ENCODE measurements around the gene NT5C1A. TPM values are rescaled to one million over a fixed set of nuclear protein-coding genes. Genes with fewer than 3 reads are reported as not detected.
A peak's percentile ranks its signal among the peaks of the same experiment; 100 is the strongest.

Gene NT5C1A
- total RNA-seq, 1 experiment from 2014 or later, result not detected

GRCh38 chr1:39654291-39654690 lies 17.6 kb downstream of the NT5C1A start:
- DNase-seq, result no peak
- H3K4me3 ChIP-seq, result no peak overlapping the region
- H3K27me3 ChIP-seq, result no peaks in the 10 kb centered on the region
- H3K36me3 ChIP-seq, result no peaks in the 10 kb centered on the region
- no peaks in the 10 kb centered on the region for H3K9me3 ChIP-seq

GRCh38 chr1:39653546-39654031 lies 18.3 kb downstream of the NT5C1A start:
- Histone ChIP-seq H3K4me3 (no peak overlapping the region), H3K36me3 (no peaks in the 10 kb centered on the region), H3K9me3 (no peaks in the 10 kb centered on the region), H3K27me3 (no peaks in the 10 kb centered on the region)
- DNase-seq, result peak; percentile 71

DNA sequence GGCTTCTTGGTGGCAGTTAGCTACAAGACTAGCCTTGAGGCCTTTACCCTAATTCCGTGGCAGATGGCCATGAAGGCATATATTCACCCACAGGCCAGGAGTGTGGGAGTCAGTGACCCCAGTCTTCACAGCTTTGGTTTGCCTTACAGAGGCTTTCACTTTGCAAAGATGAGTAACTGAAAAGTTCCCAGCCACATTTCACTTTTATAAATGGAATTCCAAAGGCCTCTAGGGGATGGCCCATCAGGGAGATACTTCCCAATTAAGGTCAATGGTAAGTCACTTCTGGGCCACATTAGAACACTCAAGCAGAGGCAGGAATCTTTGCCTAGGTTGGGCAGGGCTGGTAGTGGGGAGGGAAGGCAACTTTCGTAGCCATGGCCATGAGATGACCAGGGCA lies 19.4 kb downstream of the NT5C1A start:
- Histone ChIP-seq H3K36me3 (no peaks in the 10 kb centered on the region), H3K9me3 (no peaks in the 10 kb centered on the region), H3K27me3 (no peaks in the 10 kb centered on the region), H3K4me3 (no peak overlapping the region)
- DNase-seq, result no peak

GRCh38 chr1:39652105-39652504 lies 19.8 kb downstream of the NT5C1A start:
- Histone ChIP-seq H3K27me3 (no peaks in the 10 kb centered on the region), H3K9me3 (no peaks in the 10 kb centered on the region), H3K36me3 (no peaks in the 10 kb centered on the region), H3K4me3 (no peak overlapping the region)
- no peak for DNase-seq

- no peak for DNase-seq
- Histone ChIP-seq H3K27me3 (no peaks in the 10 kb centered on the region), H3K9me3 (no peaks in the 10 kb centered on the region), H3K36me3 (no peaks in the 10 kb centered on the region), H3K4me3 (no peak overlapping the region)
Measured at GRCh38 chr1:39650431-39650830, 21.5 kb downstream of the NT5C1A start.

GRCh38 chr1:39649636-39650185 lies 22.2 kb downstream of the NT5C1A start:
- H3K4me3 ChIP-seq, result no peak overlapping the region
- DNase-seq, result no peak
- H3K36me3 ChIP-seq, result no peaks in the 10 kb centered on the region
- no peaks in the 10 kb centered on the region for H3K9me3 ChIP-seq
- H3K27me3 ChIP-seq, result no peaks in the 10 kb centered on the region

- no peak overlapping the region for H3K4me3 ChIP-seq
- H3K27me3 ChIP-seq, result no peaks in the 10 kb centered on the region
- DNase-seq, result no peak
- no peaks in the 10 kb centered on the region for H3K9me3 ChIP-seq
- H3K36me3 ChIP-seq, result no peaks in the 10 kb centered on the region
Measured at GRCh38 chr1:39648496-39648895, 23.4 kb downstream of the NT5C1A start.

- H3K4me3 ChIP-seq, result no peak overlapping the region
- no peak for DNase-seq
- H3K27me3 ChIP-seq, result no peaks in the 10 kb centered on the region
- no peaks in the 10 kb centered on the region for H3K9me3 ChIP-seq
- no peaks in the 10 kb centered on the region for H3K36me3 ChIP-seq
Measured at GRCh38 chr1:39647247-39647646, 24.7 kb downstream of the NT5C1A start.

DNA sequence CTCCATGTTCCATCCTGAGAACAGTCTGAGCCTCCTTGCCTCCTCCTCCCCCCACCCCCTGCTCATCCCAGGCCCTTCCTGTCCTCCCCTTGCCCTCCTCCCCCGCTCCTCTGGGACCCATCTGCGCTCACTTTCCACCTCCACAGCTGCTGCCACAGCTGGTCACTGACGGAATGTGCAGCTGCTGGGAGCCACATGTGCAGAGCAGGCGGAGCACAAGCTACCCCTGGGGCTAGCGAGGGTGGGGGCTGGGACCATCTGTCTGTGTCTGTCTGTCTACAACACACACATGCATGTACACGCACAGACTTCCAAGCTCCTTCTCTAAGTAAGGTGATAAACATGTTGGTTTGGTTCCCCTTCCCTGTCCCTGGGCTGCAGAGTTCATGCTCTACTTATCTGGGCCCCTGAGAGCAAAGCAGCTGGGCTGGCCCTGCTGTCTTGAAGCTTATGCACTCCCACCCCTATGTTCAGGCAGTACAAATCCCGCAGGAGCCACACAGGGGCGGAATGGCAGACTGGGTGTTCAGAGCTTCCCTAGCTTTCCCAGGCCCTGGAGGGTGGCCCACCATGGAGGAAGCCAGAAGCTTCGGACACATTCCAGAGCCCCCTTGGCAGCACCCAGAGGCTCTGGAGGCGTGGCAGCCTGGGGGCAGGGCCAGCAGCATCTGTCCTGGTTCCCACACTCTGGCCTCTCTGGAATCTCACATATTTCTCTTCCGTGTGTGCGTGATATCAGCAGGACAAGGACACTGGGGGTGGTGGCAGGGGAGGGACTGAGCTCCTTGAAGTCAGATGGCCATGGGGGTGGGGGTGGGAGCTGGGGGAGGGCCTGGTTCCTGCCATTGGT lies 25.4 kb downstream of the NT5C1A start:
- no peaks in the 10 kb centered on the region for H3K27me3 ChIP-seq
- H3K9me3 ChIP-seq, result no peaks in the 10 kb centered on the region
- no peak overlapping the region for H3K4me3 ChIP-seq
- peak; percentile 17 for DNase-seq
- no peaks in the 10 kb centered on the region for H3K36me3 ChIP-seq

DNA sequence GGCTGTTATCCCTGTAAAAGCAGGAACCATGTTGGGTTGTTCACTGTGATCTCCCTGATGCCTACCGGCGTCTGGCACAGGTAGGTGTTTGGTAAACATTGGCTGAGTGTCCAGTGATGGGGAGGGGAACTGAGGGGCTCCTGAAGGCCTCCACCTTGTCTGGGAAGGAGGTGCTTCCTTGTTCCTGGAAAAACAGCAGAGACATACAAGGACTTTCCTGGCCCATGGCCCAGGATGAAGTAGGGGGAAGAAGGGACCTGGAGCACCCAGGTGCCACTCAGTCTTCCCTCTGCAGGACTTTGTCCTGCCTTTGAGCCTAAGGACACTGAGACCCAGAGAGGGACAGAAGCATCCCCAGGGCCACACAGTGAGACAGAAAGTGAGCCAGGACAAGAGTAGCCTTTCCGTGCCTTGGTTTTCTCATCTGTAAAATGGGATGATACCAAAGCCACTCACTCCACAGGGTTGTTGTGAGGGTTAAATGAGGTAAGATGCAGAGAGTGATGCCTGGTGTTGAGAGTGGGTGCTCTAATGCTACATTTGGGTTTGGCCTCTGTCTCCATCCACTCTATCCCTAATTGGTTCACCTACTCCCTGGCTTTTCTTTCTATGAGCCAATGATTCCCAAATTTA lies 26.4 kb downstream of the NT5C1A start:
- no peak for DNase-seq
- H3K36me3 ChIP-seq, result no peaks in the 10 kb centered on the region
- H3K9me3 ChIP-seq, result no peaks in the 10 kb centered on the region
- H3K4me3 ChIP-seq, result no peak overlapping the region
- no peaks in the 10 kb centered on the region for H3K27me3 ChIP-seq

DNA sequence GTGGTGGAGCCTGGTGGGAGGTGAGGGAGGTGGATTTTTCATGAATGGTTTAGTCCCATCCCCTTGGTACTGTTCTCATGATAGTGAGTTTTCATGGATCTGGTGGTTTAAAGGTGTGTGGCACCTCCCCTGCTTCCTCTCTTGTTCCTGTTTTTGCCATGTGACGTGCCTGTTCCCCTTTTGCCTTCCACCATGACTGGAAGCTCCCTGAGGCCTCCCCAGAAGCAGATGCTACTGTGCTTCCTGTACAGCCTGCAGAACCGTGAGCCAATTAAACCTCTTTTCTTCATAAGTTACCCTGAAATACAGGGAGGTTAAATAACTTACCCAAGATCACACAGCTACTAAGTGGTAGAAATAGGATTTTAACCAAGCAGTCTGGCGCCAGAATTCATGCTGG lies 28.2 kb downstream of the NT5C1A start:
- Histone ChIP-seq H3K36me3 (no peaks in the 10 kb centered on the region), H3K27me3 (no peaks in the 10 kb centered on the region), H3K4me3 (no peak overlapping the region), H3K9me3 (no peaks in the 10 kb centered on the region)
- no peak for DNase-seq

- peak; percentile 84 for DNase-seq
- Histone ChIP-seq H3K4me3 (no peak overlapping the region), H3K27me3 (no peaks in the 10 kb centered on the region), H3K9me3 (no peaks in the 10 kb centered on the region), H3K36me3 (no peaks in the 10 kb centered on the region)
Measured at GRCh38 chr1:39642796-39643195, 29.1 kb downstream of the NT5C1A start.

DNA sequence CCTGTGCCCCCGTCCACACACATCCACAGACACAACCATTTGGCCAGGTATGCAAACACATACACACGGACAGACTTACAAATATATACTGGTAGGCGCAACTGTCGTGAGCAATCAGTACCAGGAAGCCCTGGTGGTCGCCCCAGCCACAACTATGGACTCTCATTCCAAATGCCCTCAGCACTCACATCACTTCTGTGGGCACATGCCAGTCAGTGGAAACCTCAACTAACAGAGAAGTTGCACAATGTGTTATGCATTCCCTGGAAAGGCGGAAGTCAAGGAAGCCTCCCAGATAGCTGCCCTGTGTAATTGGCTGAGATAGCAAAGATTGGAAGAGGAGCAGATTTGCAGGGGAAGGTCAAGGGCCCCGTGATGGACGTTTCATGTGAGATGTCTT lies 31.0 kb downstream of the NT5C1A start:
- H3K27me3 ChIP-seq, result no peaks in the 10 kb centered on the region
- no peak overlapping the region for H3K4me3 ChIP-seq
- no peaks in the 10 kb centered on the region for H3K9me3 ChIP-seq
- no peaks in the 10 kb centered on the region for H3K36me3 ChIP-seq
- DNase-seq, result no peak

DNA sequence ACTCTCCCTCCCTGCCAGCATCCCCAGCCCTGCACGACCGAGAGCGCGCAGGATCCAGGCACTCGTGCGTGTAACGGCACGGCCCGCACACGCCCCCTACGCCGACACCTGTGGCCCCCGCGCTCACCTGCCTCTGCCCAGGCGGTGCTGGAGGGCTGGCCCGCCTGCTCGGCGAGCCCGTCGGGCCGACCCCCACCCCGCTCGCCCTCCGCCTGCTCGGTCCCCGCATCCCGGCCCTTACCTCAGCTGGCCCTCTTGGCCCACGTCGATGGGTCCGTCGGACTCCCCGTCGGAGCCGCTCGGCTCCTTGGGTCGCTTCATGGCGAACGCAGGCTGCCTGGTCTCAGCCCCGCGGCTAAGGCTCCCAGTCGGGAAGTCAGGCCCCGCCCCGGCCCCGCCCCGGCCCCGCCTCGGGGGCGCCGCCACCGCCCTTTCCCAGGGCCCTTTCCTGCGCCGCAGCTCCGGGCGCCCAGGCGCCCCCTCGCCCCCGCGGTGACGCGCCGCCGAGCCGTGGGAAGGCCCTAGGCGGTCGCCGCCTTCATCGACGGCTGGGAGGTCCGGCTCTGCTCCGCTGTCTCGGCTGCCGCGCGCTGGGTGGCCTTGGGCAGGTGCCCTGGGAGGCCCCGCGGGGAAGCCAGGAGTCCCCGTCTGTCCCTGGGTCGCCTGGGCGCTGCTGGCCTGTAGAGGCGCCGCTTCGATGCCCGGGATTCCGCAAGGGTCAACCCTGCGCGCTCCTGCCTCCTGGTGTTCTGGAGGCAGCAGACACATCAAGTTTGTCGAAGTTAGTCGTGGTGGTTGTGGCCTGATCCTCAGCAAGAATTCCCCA lies 32.4 kb downstream of the NT5C1A start, which contains the start of gene HEYL:
TSS of gene HEYL (minus strand) at position 339 of the 826 bp plus-strand sequence. CDS start at position 321, 18 bp downstream.
- DNase-seq, result peak; percentile 81
- no peaks in the 10 kb centered on the region for H3K9me3 ChIP-seq

GRCh38 chr1:39638965-39639304 lies 33.0 kb downstream of the NT5C1A start:
- Histone ChIP-seq H3K4me3 (peak overlapping the region; percentile 50), H3K36me3 (no peaks in the 10 kb centered on the region), H3K27me3 (no peaks in the 10 kb centered on the region), H3K9me3 (no peaks in the 10 kb centered on the region)
- DNase-seq, result no peak

More for the DNA sequence above, 32.4 kb downstream of the NT5C1A start, which contains the start of gene HEYL:
- H3K4me3 ChIP-seq, result peak within 1 kb of the TSS; percentile 50
- no peaks in the 10 kb centered on the region for H3K36me3 ChIP-seq
- no peaks in the 10 kb centered on the region for H3K27me3 ChIP-seq

DNA sequence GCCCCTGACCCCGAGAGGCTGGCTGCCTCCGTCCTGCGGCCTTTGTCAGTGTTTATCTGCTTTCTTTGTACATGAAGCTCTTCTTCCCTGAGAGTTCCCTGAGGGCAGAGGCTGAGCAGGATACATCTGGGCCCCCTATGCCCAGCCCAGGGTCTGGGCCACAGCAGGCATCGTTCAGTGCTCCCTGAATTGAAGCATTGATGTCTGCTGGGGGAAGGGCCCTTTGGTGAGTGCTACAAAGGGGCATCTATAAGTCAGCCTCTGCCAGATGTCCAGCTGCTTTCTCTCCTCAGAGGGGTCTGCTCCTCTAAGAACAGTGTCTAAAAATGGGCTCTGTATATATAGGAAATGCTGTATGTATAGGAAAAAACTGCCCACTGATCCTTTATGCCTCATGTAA lies 34.5 kb downstream of the NT5C1A start:
- no peaks in the 10 kb centered on the region for H3K9me3 ChIP-seq
- H3K36me3 ChIP-seq, result no peaks in the 10 kb centered on the region
- no peaks in the 10 kb centered on the region for H3K27me3 ChIP-seq
- no peak overlapping the region for H3K4me3 ChIP-seq
- DNase-seq, result no peak

DNA sequence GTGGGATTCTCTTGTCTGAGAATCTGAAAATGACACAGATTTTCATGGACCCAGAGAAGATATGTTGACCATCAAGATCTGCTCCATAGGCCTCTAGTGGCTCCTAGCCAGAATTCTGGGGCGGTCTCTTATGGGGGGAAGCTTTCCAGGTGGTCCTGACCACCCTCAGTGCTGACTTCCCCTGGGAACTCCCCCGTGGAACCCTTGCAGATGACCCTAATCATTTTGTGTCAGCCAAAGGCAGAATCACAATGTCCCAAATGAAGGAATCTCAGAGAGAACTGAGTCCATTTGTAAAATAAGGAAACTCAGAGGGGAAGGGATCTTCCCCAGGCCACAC lies 36.1 kb downstream of the NT5C1A start:
- Histone ChIP-seq H3K27me3 (no peaks in the 10 kb centered on the region), H3K36me3 (no peaks in the 10 kb centered on the region), H3K9me3 (no peaks in the 10 kb centered on the region), H3K4me3 (no peak overlapping the region)
- no peak for DNase-seq

Data from MG63 (cell line).